Liver (tissue), 9 donors: Measurements from ENCODE around the gene TULP3. TPM values are rescaled to one million over a fixed set of nuclear protein-coding genes. Genes with fewer than 3 reads are reported as not detected.

Source experiments
- DNase-seq: peaks from one replicate; pipeline ENCODE4 v3.0.0-alpha.2; 2017; ENCODE audit warnings: low spot score
- H3K27ac ChIP-seq, 2 donors: one replicate each; pipeline ENCODE4 v1.7.0; 2013; ENCODE audit warnings: inconsistent platforms in 2 of 2, low read length in 2 of 2, control low read depth in 1 of 2, low read depth in 1 of 2, mild to moderate bottlenecking in 1 of 2
- H3K27me3 ChIP-seq, 4 donors: one replicate each; pipeline versions ENCODE4 v1.6.1 to v1.7.0; 2013; ENCODE audit warnings: low read length in 3 of 4, inconsistent platforms in 1 of 4, mild to moderate bottlenecking in 1 of 4, moderate library complexity in 1 of 4; ENCODE audit not compliant: control insufficient read depth in 4 of 4, insufficient read depth in 4 of 4
- H3K36me3 ChIP-seq, 4 donors: one replicate each; pipeline versions ENCODE4 v1.6.1 to v1.7.0; 2013; ENCODE audit warnings: low read length in 3 of 4, mild to moderate bottlenecking in 3 of 4, low read depth in 1 of 4, moderate library complexity in 1 of 4; ENCODE audit not compliant: control insufficient read depth in 4 of 4, insufficient read depth in 3 of 4
- H3K4me1 ChIP-seq, 4 donors: one replicate each; pipeline versions ENCODE4 v1.6.1 to v1.7.0; 2013; ENCODE audit warnings: low read length in 3 of 4, mild to moderate bottlenecking in 3 of 4, moderate library complexity in 1 of 4; ENCODE audit not compliant: control insufficient read depth in 4 of 4, insufficient read depth in 4 of 4
- H3K4me3 ChIP-seq, 3 donors: one replicate each; pipeline versions ENCODE4 v1.6.1 to v1.7.0; 2013; ENCODE audit warnings: low read length in 3 of 3, control low read depth in 1 of 3, low read depth in 1 of 3, mild to moderate bottlenecking in 1 of 3
- H3K9ac ChIP-seq, 2 donors: one replicate each; pipeline ENCODE4 v1.7.0; 2013; ENCODE audit warnings: low read length in 2 of 2, mild to moderate bottlenecking in 2 of 2, moderate library complexity in 2 of 2, control low read depth in 1 of 2, low read depth in 1 of 2
- H3K9me3 ChIP-seq, 4 donors: one replicate each; pipeline versions ENCODE4 v1.6.1 to v1.7.0; 2013; ENCODE audit warnings: low read length in 3 of 4; ENCODE audit not compliant: control insufficient read depth in 4 of 4
- ATF3 ChIP-seq: IDR thresholded peaks from 2 replicates; pipeline ENCODE4 v1.6.1; 2016; ENCODE audit warnings: antibody characterized with exemption
- CTCF ChIP-seq: fragments of 150-350 bp; IDR thresholded peaks from 2 replicates; pipeline ENCODE4 v1.5.1; 2017; ENCODE audit warnings: improper control_type of control experiment, low read depth, low read length; ENCODE audit not compliant: missing input control
- EGR1 ChIP-seq, 2 donors: IDR thresholded peaks; 2 replicates each; pipeline ENCODE4 v1.6.1; 2016 to 2018; ENCODE audit warnings: antibody characterized with exemption in 2 of 2, low read depth in 2 of 2
- FOXA1 ChIP-seq: IDR thresholded peaks from 2 replicates; pipeline ENCODE4 v1.6.1; 2016; ENCODE audit warnings: antibody characterized with exemption
- FOXA2 ChIP-seq: IDR thresholded peaks from 2 replicates; pipeline ENCODE4 v1.6.1; 2016; ENCODE audit warnings: antibody characterized with exemption
- GABPA ChIP-seq, 2 donors: IDR thresholded peaks in 1 of 2; conservative IDR thresholded peaks in 1 of 2; 2 replicates each; pipeline ENCODE4 v1.6.1; 2016; ENCODE audit warnings: antibody characterized with exemption in 2 of 2, mild to moderate bottlenecking in 1 of 2, moderate library complexity in 1 of 2
- HNF4A ChIP-seq, 2 donors: conservative IDR thresholded peaks; 2 replicates each; pipeline ENCODE4 v1.6.1; 2016; ENCODE audit warnings: antibody characterized with exemption in 2 of 2, mild to moderate bottlenecking in 2 of 2
- HNF4G ChIP-seq: IDR thresholded peaks from 2 replicates; pipeline ENCODE4 v1.6.1; 2016; ENCODE audit warnings: antibody characterized with exemption
- JUND ChIP-seq, 2 donors: IDR thresholded peaks; 2 replicates each; pipeline ENCODE4 v1.6.1; 2016; ENCODE audit warnings: antibody characterized with exemption in 2 of 2
- NR2F2 ChIP-seq: IDR thresholded peaks from 2 replicates; pipeline ENCODE4 v1.6.1; 2016; ENCODE audit warnings: antibody characterized with exemption
- RAD21 ChIP-seq, 2 donors: IDR thresholded peaks; 2 replicates each; pipeline ENCODE4 v1.6.1; 2016; ENCODE audit warnings: antibody characterized with exemption in 2 of 2, mild to moderate bottlenecking in 2 of 2
- REST ChIP-seq: IDR thresholded peaks from 2 replicates; pipeline ENCODE4 v1.6.1; 2016; ENCODE audit warnings: antibody characterized with exemption, mild to moderate bottlenecking
- RXRA ChIP-seq, 2 donors: IDR thresholded peaks; 2 replicates each; pipeline ENCODE4 v1.6.1; 2017 to 2018; ENCODE audit warnings: antibody characterized with exemption in 2 of 2, mild to moderate bottlenecking in 1 of 2
- SP1 ChIP-seq: IDR thresholded peaks from 2 replicates; pipeline ENCODE4 v1.6.1; 2018; ENCODE audit warnings: antibody characterized with exemption, mild to moderate bottlenecking
- TAF1 ChIP-seq: conservative IDR thresholded peaks from 2 replicates; pipeline ENCODE4 v1.6.1; 2016; ENCODE audit warnings: antibody characterized with exemption, mild to moderate bottlenecking
- YY1 ChIP-seq: IDR thresholded peaks from 2 replicates; pipeline ENCODE4 v1.6.1; 2016; ENCODE audit warnings: antibody characterized with exemption, mild to moderate bottlenecking
- ZBTB33 ChIP-seq: IDR thresholded peaks from 2 replicates; pipeline ENCODE4 v1.6.1; 2016; ENCODE audit warnings: antibody characterized with exemption
- WGBS: extraction: QIAGEN DNeasy Blood & Tissue Kit; methylation state at CpG from one replicate; pipeline ENCODE4 v1.1.7; 2013; 5-methylcytosine and 5-hydroxymethylcytosine counted together
- polyA plus RNA-seq, 2 donors: library from polyadenylated mRNA; stranded (reverse) in 1 of 2; unstranded in 1 of 2; fragments of 200-250 nt in 1 of 2; fragments of >200 nt in 1 of 2; fragmentation: Nextera tagmentation in 1 of 2; extraction: Ambion mirVana in 1 of 2; gene quantifications; one replicate each; pipeline versions ENCODE4 v1.2.1 to v1.2.3, GENCODE V29; 2013 to 2015
- total RNA-seq, 2 donors: library from RNA; depleted of rRNA; stranded (reverse); fragments of >200 nt; gene quantifications; one replicate each; pipeline ENCODE4 v1.2.3, GENCODE V29; 2014
- TF ChIP-seq, protein P1 (sequence below): IDR thresholded peaks from 2 replicates; pipeline ENCODE4 v1.6.1; 2016; ENCODE audit warnings: antibody characterized with exemption
- donor health status: healthy.
- donor health status: healthy.
- donor health status: healthy.
- donor health status: healthy.
- donor health status: healthy.

TULP3 gene
- total and polyA plus RNA-seq, 4 donors: 3.2 to 4.8 (median 3.7) TPM

GRCh38 chr12:2857021-2857431 is 33.7 kb upstream of the TULP3 start, which contains the start of gene TEX52:
Gene TEX52, minus strand, starts transcription at chr12:2857039. Its CDS starts 13 bp downstream, at chr12:2857026.
- no peaks in the 10 kb centered on the region for H3K27me3 ChIP-seq
- peaks cover 0 to 4% (median 2%) of the 10 kb centered on the region in 4 donors for H3K36me3 ChIP-seq
- H3K4me1 ChIP-seq: no peaks in the 10 kb centered on the region
- H3K9ac ChIP-seq: no peak within 1 kb of the TSS
- DNase-seq: no peak
- no peaks in the 10 kb centered on the region for H3K9me3 ChIP-seq
- WGBS: 95% methylated on average over 3 of the region's 3 CpGs
- no peak within 1 kb of the TSS for H3K4me3 ChIP-seq
- no peak for TF ChIP-seq JUND (IDR thresholded peaks at IDR 0.05)
- no peak for TF ChIP-seq CTCF
- TF ChIP-seq REST: no peak
- no peak for TF ChIP-seq HNF4G
- TF ChIP-seq NR2F2: no peak
- no peak for TF ChIP-seq TAF1
- no peak for TF ChIP-seq FOXA1
- TF ChIP-seq ATF3: no peak
- no peak for TF ChIP-seq ZBTB33
- TF ChIP-seq YY1: no peak
- no peak within 1 kb of the TSS for H3K27ac ChIP-seq

- DNase-seq: no peak
- Histone ChIP-seq H3K27me3 (no peaks in the 10 kb centered on the region), H3K4me3 (no peak overlapping the region), H3K36me3 (peaks cover 0 to 4% (median 2%) of the 10 kb centered on the region in 4 donors), H3K4me1 (no peaks in the 10 kb centered on the region), H3K9me3 (no peaks in the 10 kb centered on the region), H3K27ac (no peak overlapping the region), H3K9ac (no peak overlapping the region)
- WGBS: 96% methylated on average over 7 of the region's 7 CpGs
- TF ChIP-seq GABPA (IDR thresholded peaks at IDR 0.05 in 1 of 2, conservative IDR thresholded peaks at IDR 0.05 in 1 of 2): no peak
- TF ChIP-seq FOXA2: no peak
- no peak for TF ChIP-seq REST
- TF ChIP-seq EGR1 (IDR thresholded peaks at IDR 0.05; ENCODE audit: low read depth in 2 of 2): no peak
- TF ChIP-seq ZBTB33: no peak
- TF ChIP-seq RAD21 (IDR thresholded peaks at IDR 0.05): no peak
- TF ChIP-seq SP1: no peak
- TF ChIP-seq, protein P1, sequence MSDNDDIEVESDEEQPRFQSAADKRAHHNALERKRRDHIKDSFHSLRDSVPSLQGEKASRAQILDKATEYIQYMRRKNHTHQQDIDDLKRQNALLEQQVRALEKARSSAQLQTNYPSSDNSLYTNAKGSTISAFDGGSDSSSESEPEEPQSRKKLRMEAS: no peak
- TF ChIP-seq YY1: no peak
- TF ChIP-seq NR2F2: no peak
- TF ChIP-seq TAF1: no peak
- TF ChIP-seq RXRA (IDR thresholded peaks at IDR 0.05): no peak
- no peak for TF ChIP-seq FOXA1
- no peak for TF ChIP-seq HNF4A (conservative IDR thresholded peaks at IDR 0.05)
- no peak for TF ChIP-seq JUND (IDR thresholded peaks at IDR 0.05)
Observed at GRCh38 chr12:2857576-2857975, 33.1 kb upstream of the TULP3 start.
